MCF 10A (cell line): Measurements from ENCODE around the gene ARHGAP24. TPM values are rescaled to one million over a fixed set of nuclear protein-coding genes. Genes with fewer than 3 reads are reported as not detected.
"Not testable (repeated sequence)": the region's sequence is repeated elsewhere in the genome, so short reads cannot be mapped to it uniquely, and the experiment has no call there.

Experiments
- BruUV-seq: library from RNA; stranded (reverse); fragments of 400-500 nt; replicated peaks from 2 replicates; lab custom pipeline; 2021; lab: Mats Ljungman, UMichigan
- CTCF ChIA-PET: fragments of 300-600 bp; sonication (Branson Sonifier 250); formaldehyde crosslinking; extraction: SDS; loops from one replicate; lab custom pipeline; 2021; ENCODE audit warnings: antibody characterized with exemption, inconsistent platforms; lab: Yijun Ruan, JAX
- POLR2A ChIA-PET: fragments of 300-600, 350-650 bp; sonication (Branson Sonifier 250); formaldehyde crosslinking; extraction: SDS; loops from one replicate; lab custom pipeline; 2020; ENCODE audit warnings: antibody characterized with exemption, inconsistent platforms; lab: Yijun Ruan, JAX
- DNase-seq: peaks from one replicate; pipeline ENCODE4 v3.0.0-alpha.2; 2018; ENCODE audit not compliant: unreplicated experiment
- H3K27ac Mint-ChIP-seq: one replicate; pipeline ENCODE4 v1.8.0; 2022; ENCODE audit warnings: mild to moderate bottlenecking, low read depth, mixed read lengths; ENCODE audit not compliant: unreplicated experiment
- H3K27me3 Mint-ChIP-seq: one replicate; pipeline ENCODE4 v1.8.0; 2022; ENCODE audit warnings: mixed read lengths; ENCODE audit not compliant: insufficient read depth, unreplicated experiment
- H3K36me3 Mint-ChIP-seq: one replicate; pipeline ENCODE4 v1.8.0; 2022; ENCODE audit warnings: mild to moderate bottlenecking, moderate library complexity, mixed read lengths; ENCODE audit not compliant: insufficient read depth, unreplicated experiment
- H3K4me1 Mint-ChIP-seq: one replicate; pipeline ENCODE4 v1.8.0; 2022; ENCODE audit warnings: mixed read lengths; ENCODE audit not compliant: insufficient read depth, unreplicated experiment
- H3K4me3 Mint-ChIP-seq: one replicate; pipeline ENCODE4 v1.8.0; 2022; ENCODE audit warnings: mild to moderate bottlenecking, moderate library complexity, mixed read lengths; ENCODE audit not compliant: unreplicated experiment
- H3K9me3 Mint-ChIP-seq: one replicate; pipeline ENCODE4 v1.8.0; 2022; ENCODE audit warnings: mixed read lengths; ENCODE audit not compliant: unreplicated experiment
- intact Hi-C: fragments of 100-400 bp; cut with micrococcal nuclease; formaldehyde crosslinking; loops from 2 replicates; pipeline ENCODE4 v1.14.1; 2022
- total RNA-seq: library from RNA; stranded (reverse); gene quantifications from 2 replicates; pipeline ENCODE4 v1.2.3, GENCODE V29; 2022
- TF ChIP-seq, protein P1 (sequence below): fragments of 200-600 bp; IDR thresholded peaks from one replicate; pipeline ENCODE4 v1.8.0; 2022; ENCODE audit warnings: antibody characterized with exemption, mild to moderate bottlenecking; ENCODE audit not compliant: unreplicated experiment

The ARHGAP24 gene
- total RNA-seq, 1 experiment from 2014 or later: 2.6 TPM

DNA sequence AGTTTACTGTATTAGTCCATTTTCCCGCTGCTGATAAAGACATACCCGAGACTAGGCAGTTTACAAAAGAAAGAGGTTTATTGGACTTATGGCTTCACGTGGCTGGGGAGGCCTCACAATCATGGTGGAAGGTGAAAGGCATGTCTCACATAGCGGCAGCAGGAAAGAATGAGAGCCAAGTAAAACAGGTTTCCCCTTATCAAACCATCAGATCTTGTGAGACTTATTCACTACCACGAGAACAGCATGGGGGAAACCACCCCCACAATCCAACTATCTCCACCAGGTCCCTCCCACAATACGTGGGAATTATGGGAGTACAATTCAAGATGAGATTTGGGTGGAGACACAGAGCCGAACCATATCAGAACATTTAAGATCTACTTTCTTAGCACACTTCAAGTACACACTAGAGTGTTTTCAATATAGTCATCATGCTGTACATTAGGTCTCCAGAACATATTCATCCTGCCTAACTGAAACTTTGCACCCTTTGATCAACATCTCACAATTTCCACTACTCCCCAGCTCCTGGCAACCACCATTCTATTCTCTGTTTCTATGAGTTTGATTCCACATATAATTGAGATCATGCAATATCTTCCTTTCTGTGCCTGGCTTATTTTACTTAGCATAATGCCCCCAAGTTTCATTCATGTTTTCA is 341.0 kb downstream of the ARHGAP24 start:
- Mint-ChIP-seq H3K27me3 (no peaks in the 10 kb centered on the region), H3K36me3 (no peaks in the 10 kb centered on the region), H3K27ac (no peak overlapping the region), H3K4me1 (peaks cover 6% of the 10 kb centered on the region), H3K9me3 (no peaks in the 10 kb centered on the region), H3K4me3 (no peak overlapping the region)
- ChIA-PET CTCF (interaction anchor here (1.0 kb wide), 1 partner anchor 19 kb away, joined by 3 read pairs; no protein-coding TSS in a partner anchor), POLR2A (no interaction called here)
- BruUV-seq: no TSS peak
- no peak for DNase-seq
- TF ChIP-seq, protein P1, sequence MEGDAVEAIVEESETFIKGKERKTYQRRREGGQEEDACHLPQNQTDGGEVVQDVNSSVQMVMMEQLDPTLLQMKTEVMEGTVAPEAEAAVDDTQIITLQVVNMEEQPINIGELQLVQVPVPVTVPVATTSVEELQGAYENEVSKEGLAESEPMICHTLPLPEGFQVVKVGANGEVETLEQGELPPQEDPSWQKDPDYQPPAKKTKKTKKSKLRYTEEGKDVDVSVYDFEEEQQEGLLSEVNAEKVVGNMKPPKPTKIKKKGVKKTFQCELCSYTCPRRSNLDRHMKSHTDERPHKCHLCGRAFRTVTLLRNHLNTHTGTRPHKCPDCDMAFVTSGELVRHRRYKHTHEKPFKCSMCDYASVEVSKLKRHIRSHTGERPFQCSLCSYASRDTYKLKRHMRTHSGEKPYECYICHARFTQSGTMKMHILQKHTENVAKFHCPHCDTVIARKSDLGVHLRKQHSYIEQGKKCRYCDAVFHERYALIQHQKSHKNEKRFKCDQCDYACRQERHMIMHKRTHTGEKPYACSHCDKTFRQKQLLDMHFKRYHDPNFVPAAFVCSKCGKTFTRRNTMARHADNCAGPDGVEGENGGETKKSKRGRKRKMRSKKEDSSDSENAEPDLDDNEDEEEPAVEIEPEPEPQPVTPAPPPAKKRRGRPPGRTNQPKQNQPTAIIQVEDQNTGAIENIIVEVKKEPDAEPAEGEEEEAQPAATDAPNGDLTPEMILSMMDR: no peak
- intact Hi-C loops: no loop called here

DNA sequence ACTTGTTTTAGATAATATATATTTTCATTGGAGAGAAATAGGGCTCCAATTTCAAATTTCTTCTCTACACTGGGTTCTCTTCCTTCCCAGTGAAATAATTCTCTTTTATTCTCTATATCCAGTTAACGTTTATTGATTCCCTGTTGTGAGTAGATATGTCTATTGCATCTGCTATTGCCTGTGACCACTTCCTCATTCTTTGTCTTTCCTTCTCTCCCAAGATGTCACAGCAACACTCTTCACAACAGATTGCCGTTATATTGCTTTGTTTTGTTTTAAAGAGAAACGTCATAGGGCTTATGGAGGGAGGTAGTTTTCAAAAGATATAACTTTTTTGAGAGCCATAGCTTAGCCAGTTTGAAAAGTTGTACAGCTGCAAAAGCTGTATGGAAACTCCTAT is 343.8 kb downstream of the ARHGAP24 start:
- ChIA-PET CTCF (interaction anchor here (0.6 kb wide), 1 partner anchor 22 kb away, joined by 3 read pairs; no protein-coding TSS in a partner anchor), POLR2A (no interaction called here)
- no peak overlapping the region for H3K4me3 Mint-ChIP-seq
- H3K4me1 Mint-ChIP-seq: peaks cover 13% of the 10 kb centered on the region
- BruUV-seq: no TSS peak
- H3K27ac Mint-ChIP-seq: no peak overlapping the region
- H3K9me3 Mint-ChIP-seq: no peaks in the 10 kb centered on the region
- TF ChIP-seq, protein P1: no peak
- no peaks in the 10 kb centered on the region for H3K36me3 Mint-ChIP-seq
- intact Hi-C loops: no loop called here
- H3K27me3 Mint-ChIP-seq: no peaks in the 10 kb centered on the region
- DNase-seq: no peak

DNA sequence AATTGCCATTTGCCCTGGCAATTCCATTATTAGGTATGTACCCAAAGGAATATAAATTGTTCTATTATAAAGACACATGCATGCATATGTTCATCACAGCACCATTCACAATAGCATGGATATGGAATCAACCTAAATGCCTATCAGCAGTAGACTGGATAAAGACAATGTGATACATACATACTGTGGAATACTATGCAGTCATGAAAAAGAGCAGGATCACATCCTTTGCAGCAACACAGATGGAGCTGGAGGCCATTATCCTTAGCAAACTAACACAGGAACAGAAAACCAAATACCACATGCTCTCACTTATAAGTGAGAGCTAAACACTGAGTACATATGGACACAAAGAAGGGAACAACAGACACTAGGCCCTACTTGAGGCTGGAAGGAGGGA is 345.2 kb downstream of the ARHGAP24 start:
- H3K4me1 Mint-ChIP-seq: peaks cover 23% of the 10 kb centered on the region
- intact Hi-C loops, H3K27me3 Mint-ChIP-seq, DNase-seq, H3K27ac Mint-ChIP-seq, H3K9me3 Mint-ChIP-seq, H3K4me3 Mint-ChIP-seq, BruUV-seq, H3K36me3 Mint-ChIP-seq: not testable (repeated sequence)
- ChIA-PET POLR2A (interaction anchor here (0.6 to 1.1 kb wide), 3 partner anchors 14 to 274 kb away, joined by 3 read pairs; no protein-coding TSS in a partner anchor), CTCF (interaction anchor here (0.6 to 2.1 kb wide), 3 partner anchors 23 to 376 kb away, joined by 3 to 10 read pairs (median 3); no protein-coding TSS in a partner anchor)

DNA sequence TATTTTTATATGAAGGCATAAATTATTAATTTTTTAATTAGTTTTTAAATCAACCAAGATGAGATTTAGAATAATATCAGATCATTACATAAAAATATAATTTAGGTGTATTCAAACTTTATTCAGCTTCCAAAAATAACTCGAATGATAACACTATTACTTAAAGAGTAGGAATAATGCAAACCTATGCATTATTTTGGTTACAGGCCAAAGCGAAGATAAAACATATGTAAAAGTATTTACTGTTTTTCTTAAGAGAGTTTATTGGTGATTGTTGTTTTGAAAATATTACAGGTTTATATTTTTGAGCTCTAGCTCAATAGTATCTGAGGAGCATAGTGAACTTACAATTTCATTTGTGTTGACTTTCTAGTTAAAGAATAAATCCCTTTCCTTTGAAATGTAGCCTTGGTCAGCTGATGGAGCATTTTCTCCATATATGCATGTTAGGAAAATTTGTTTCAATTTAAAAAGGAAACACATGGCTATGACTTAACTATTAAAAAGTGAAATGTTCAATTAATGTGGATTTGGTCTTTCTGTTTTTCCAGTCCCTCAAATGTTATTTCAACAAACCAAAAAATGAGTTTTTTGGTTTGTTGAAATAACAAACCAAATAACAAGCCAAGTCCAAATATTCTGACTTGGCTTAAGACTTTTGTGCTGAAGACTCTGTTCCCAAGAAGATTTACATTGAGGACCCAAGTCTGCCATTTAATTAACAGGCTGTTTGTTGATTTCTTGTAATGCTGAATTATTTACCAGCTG is 346.9 kb downstream of the ARHGAP24 start:
- H3K36me3 Mint-ChIP-seq: no peaks in the 10 kb centered on the region
- no peaks in the 10 kb centered on the region for H3K27me3 Mint-ChIP-seq
- peaks cover 31% of the 10 kb centered on the region for H3K4me1 Mint-ChIP-seq

More for the DNA sequence above, 346.9 kb downstream of the ARHGAP24 start:
- Mint-ChIP-seq H3K27ac (no peak overlapping the region), H3K4me3 (no peak overlapping the region), H3K9me3 (no peaks in the 10 kb centered on the region)
- ChIA-PET CTCF (interaction anchor here (0.6 to 2.1 kb wide), 3 partner anchors 25 to 347 kb away, joined by 3 to 10 read pairs (median 4); no protein-coding TSS in a partner anchor), POLR2A (no interaction called here)
- intact Hi-C loops: no loop called here
- no peak for DNase-seq
- TF ChIP-seq, protein P1: no peak
- BruUV-seq: no TSS peak
